PC-9 (cell line): ENCODE data around the gene LEP. TPM values are rescaled to one million over a fixed set of nuclear protein-coding genes. Genes with fewer than 3 reads are reported as not detected.

Experiments
- BruUV-seq: library from RNA; stranded (reverse); fragments of 400-500 nt; replicated peaks from 2 replicates; lab custom pipeline; 2021; lab: Mats Ljungman, UMichigan
- CTCF ChIA-PET: fragments of 300-600 bp; sonication (Branson Sonifier 250); formaldehyde crosslinking; loops from one replicate; lab custom pipeline; 2022; ENCODE audit warnings: antibody characterized with exemption; lab: Charles Lee
- POLR2A ChIA-PET: fragments of 300-600 bp; sonication (Branson Sonifier 250); formaldehyde crosslinking; loops from one replicate; lab custom pipeline; 2022; ENCODE audit warnings: antibody characterized with exemption; ENCODE audit not compliant: unreplicated experiment; lab: Charles Lee
- DNase-seq, 2 experiments: peaks; one replicate each; pipeline versions ENCODE4 v3.0.0 to v3.0.0-alpha.2; 2015 to 2022; ENCODE audit warnings: mixed read lengths in 1 of 2
- H2AFZ ChIP-seq: fragments of 200-600 bp; sonication (generic); 2 replicates; pipeline ENCODE4 v1.8.1; 2017; ENCODE audit warnings: antibody characterized with exemption
- H3F3A ChIP-seq: fragments of 200-600 bp; sonication (generic); 2 replicates; pipeline ENCODE4 v1.8.1; 2017; ENCODE audit warnings: antibody characterized with exemption, mild to moderate bottlenecking, low read depth; ENCODE audit not compliant: insufficient read depth
- H3K27ac ChIP-seq: fragments of 200-600 bp; sonication (generic); 2 replicates; pipeline ENCODE4 v1.6.1; 2016; ENCODE audit warnings: mixed run types
- H3K27me3 ChIP-seq: fragments of 200-600 bp; sonication (generic); 2 replicates; pipeline ENCODE4 v1.6.1; 2016; ENCODE audit warnings: low read depth, mixed run types; ENCODE audit not compliant: insufficient read depth
- H3K36me3 ChIP-seq: fragments of 200-600 bp; sonication (generic); 2 replicates; pipeline ENCODE4 v1.6.1; 2016; ENCODE audit warnings: low read depth, mixed run types
- H3K4me1 ChIP-seq: fragments of 200-600 bp; sonication (generic); replicated peaks from 2 replicates; pipeline ENCODE4 v1.6.1; 2016; ENCODE audit warnings: mixed run types; ENCODE audit not compliant: insufficient read depth
- H3K4me2 ChIP-seq: fragments of 200-600 bp; sonication (generic); 2 replicates; pipeline ENCODE4 v1.6.1; 2017; ENCODE audit warnings: mixed run types
- H3K4me3 ChIP-seq: fragments of 200-600 bp; sonication (generic); 2 replicates; pipeline ENCODE4 v1.6.1; 2016; ENCODE audit warnings: mixed run types
- H3K79me2 ChIP-seq: fragments of 200-600 bp; sonication (generic); 2 replicates; pipeline ENCODE4 v1.6.1; 2017; ENCODE audit warnings: low read depth, mixed run types
- H3K9me2 ChIP-seq: fragments of 200-600 bp; sonication (generic); 2 replicates; pipeline ENCODE4 v1.8.1; 2017; ENCODE audit warnings: mild to moderate bottlenecking; ENCODE audit not compliant: insufficient read depth
- H3K9me3 ChIP-seq: fragments of 200-600 bp; sonication (generic); 2 replicates; pipeline ENCODE4 v1.8.1; 2016; ENCODE audit warnings: low read depth; ENCODE audit not compliant: insufficient read depth
- H4K20me1 ChIP-seq: fragments of 200-600 bp; sonication (generic); 2 replicates; pipeline ENCODE4 v1.8.1; 2017; ENCODE audit not compliant: insufficient read depth
- EZH2 ChIP-seq: fragments of 200-600 bp; sonication (generic); IDR thresholded peaks from 2 replicates; pipeline ENCODE4 v1.8.0; 2017; ENCODE audit warnings: antibody characterized with exemption, low read depth
- intact Hi-C: fragments of 100-400 bp; cut with micrococcal nuclease; formaldehyde crosslinking; loops from one replicate; pipeline ENCODE4 v1.10.0; 2022; ENCODE audit not compliant: unreplicated experiment
- total RNA-seq: library from RNA; stranded (reverse); gene quantifications from 2 replicates; pipeline ENCODE4 v1.2.3, GENCODE V29; 2021
- TF ChIP-seq, protein P1 (sequence below): fragments of 200-600 bp; sonication (generic); conservative IDR thresholded peaks from 2 replicates; pipeline ENCODE4 v1.6.1; 2017; ENCODE audit warnings: mixed run types, antibody characterized with exemption, mild to moderate bottlenecking, moderate library complexity

The LEP gene
- total RNA-seq, 1 experiment from 2014 or later, result not detected

DNA sequence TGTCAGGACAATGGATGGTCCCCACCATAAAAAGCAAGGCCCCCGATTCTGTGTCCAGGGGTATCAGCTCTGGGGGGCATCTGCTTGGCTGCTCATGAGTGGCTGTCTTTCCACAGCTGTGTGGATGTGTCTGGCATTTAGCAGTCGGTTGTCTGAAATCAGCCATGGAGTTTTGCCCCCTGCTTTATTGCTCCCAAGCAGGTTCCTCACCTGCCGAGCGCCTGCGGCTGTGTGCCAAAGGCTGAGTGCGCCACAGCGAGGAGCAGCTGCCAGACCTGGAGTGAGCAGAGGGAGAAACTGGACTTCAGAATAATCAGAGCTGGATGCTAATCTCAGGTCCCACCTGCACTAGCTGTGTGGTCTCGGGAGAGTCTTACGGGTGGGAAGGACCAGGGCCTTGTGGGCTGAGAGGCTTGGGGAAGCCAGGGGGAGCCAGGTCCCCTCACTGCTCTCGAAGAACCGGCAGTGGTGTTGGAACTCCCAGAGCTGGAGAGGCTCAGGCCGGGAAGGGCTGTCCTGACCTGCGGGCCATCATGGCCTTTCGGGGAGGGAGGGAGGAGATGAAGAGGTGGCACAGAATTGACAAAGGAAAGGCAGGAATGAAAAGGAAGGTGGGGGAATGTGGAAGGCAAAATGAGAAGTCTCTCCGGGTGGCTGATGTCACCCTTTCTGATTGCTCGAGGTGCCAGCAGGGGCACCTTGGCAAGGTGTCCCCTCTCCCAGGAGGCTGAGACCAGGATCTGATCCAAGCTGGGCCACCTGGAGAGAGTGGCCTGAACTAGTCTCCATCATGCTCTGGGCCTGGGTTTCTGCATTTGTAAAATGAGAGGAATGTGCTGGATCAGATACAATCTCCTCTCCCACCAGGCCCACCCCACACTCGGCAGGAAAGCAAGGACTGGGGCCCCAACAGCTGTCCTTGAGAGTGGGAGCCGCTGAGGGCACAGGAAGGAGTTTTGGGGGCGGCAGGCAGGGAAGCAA is 30.2 kb upstream of the LEP start:
- H3K9me3 ChIP-seq, result no peaks in the 10 kb centered on the region
- intact Hi-C loops, result loop anchor here (1.0 kb wide), 1 partner anchor 111 kb away; no protein-coding TSS in a partner anchor
- TF ChIP-seq, protein P1, sequence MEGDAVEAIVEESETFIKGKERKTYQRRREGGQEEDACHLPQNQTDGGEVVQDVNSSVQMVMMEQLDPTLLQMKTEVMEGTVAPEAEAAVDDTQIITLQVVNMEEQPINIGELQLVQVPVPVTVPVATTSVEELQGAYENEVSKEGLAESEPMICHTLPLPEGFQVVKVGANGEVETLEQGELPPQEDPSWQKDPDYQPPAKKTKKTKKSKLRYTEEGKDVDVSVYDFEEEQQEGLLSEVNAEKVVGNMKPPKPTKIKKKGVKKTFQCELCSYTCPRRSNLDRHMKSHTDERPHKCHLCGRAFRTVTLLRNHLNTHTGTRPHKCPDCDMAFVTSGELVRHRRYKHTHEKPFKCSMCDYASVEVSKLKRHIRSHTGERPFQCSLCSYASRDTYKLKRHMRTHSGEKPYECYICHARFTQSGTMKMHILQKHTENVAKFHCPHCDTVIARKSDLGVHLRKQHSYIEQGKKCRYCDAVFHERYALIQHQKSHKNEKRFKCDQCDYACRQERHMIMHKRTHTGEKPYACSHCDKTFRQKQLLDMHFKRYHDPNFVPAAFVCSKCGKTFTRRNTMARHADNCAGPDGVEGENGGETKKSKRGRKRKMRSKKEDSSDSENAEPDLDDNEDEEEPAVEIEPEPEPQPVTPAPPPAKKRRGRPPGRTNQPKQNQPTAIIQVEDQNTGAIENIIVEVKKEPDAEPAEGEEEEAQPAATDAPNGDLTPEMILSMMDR, result no peak
- no peak for TF ChIP-seq EZH2
- H3K36me3 ChIP-seq, result no peaks in the 10 kb centered on the region
- no peaks in the 10 kb centered on the region for H3K4me1 ChIP-seq
- no peak overlapping the region for H3K27ac ChIP-seq
- DNase-seq, result no peak
- no peaks in the 10 kb centered on the region for H4K20me1 ChIP-seq
- H3K79me2 ChIP-seq, result no peaks in the 10 kb centered on the region
- H3K4me3 ChIP-seq, result no peak overlapping the region
- no peak overlapping the region for H3K4me2 ChIP-seq
- ChIA-PET POLR2A (interaction anchor here (0.6 kb wide), 1 partner anchor 1146 kb away, joined by 6 read pairs; no protein-coding TSS in a partner anchor), CTCF (interaction anchor here (0.6 kb wide), 1 partner anchor 109 kb away, joined by 6 read pairs; no protein-coding TSS in a partner anchor)
- no peaks in the 10 kb centered on the region for H3K9me2 ChIP-seq
- BruUV-seq, result no TSS peak
- no peaks in the 10 kb centered on the region for H3K27me3 ChIP-seq
- no peaks in the 10 kb centered on the region for H3F3A ChIP-seq
- no peak overlapping the region for H2AFZ ChIP-seq

DNA sequence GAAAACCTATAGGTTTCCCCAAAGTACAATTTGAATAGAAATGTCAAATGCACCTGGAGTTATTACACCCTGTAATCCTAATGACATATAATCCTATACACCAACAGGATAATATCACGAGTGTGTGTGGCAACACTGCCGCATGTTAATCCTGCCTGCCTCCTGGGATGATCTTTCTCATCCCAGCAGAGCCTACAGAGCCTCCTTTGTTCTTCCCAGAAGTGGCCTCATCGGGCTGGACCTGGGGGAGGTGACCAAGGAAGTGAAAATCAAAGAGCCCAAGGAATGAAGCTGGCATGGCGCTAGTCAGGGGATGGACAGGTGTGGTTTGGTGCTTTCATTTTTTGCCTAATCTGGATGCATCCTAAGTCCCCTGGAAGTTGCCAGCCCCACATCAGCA is 29.5 kb upstream of the LEP start:
- Histone ChIP-seq H3K4me1 (no peaks in the 10 kb centered on the region), H3K4me3 (no peak overlapping the region), H3F3A (no peaks in the 10 kb centered on the region), H3K27me3 (no peaks in the 10 kb centered on the region), H2AFZ (no peak overlapping the region), H4K20me1 (no peaks in the 10 kb centered on the region), H3K9me3 (no peaks in the 10 kb centered on the region), H3K4me2 (no peak overlapping the region), H3K27ac (no peak overlapping the region), H3K79me2 (no peaks in the 10 kb centered on the region), H3K9me2 (no peaks in the 10 kb centered on the region), H3K36me3 (no peaks in the 10 kb centered on the region)
- no TSS peak for BruUV-seq
- intact Hi-C loops, result no loop called here
- TF ChIP-seq EZH2, result no peak
- TF ChIP-seq, protein P1, result no peak
- DNase-seq, result no peak
- ChIA-PET POLR2A (no interaction called here), CTCF (interaction anchor here (0.6 kb wide), 2 partner anchors 84 to 504 kb away, joined by 13 read pairs; no protein-coding TSS in a partner anchor)

DNA sequence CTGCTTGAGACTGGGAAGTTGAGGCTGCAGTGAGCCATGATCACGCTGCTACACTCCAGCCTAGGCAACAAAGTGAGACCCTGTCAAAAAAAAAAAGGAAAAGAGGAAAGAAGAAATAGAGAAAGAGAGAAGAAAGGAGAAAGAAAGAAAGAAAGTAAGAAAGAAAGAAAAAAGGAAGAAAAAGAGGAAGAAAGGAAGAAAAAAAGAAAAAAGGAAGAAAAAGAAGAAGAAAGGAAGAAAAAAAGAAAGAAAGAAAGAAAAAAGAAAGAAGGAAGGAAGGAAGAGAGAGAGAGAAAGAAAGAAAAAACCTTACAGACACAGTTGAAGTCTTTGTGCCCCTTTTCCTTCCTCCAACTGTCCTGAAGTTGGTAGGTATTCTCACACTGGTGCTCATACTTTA is 26.6 kb upstream of the LEP start:
- no peaks in the 10 kb centered on the region for H3K9me2 ChIP-seq
- no peak overlapping the region for H3K4me2 ChIP-seq
- no peak overlapping the region for H3K4me3 ChIP-seq
- intact Hi-C loops, result no loop called here
- H2AFZ ChIP-seq, result no peak overlapping the region
- ChIA-PET CTCF (no interaction called here), POLR2A (interaction anchor here (0.6 kb wide), 1 partner anchor 560 kb away, joined by 3 read pairs; no protein-coding TSS in a partner anchor)
- TF ChIP-seq, protein P1, result no peak
- no peak for TF ChIP-seq EZH2
- no peaks in the 10 kb centered on the region for H3K9me3 ChIP-seq
- no peaks in the 10 kb centered on the region for H3K27me3 ChIP-seq
- H4K20me1 ChIP-seq, result no peaks in the 10 kb centered on the region
- H3K27ac ChIP-seq, result no peak overlapping the region
- peaks cover 9% of the 10 kb centered on the region for H3F3A ChIP-seq
- BruUV-seq, result no TSS peak
- DNase-seq, result no peak
- no peaks in the 10 kb centered on the region for H3K36me3 ChIP-seq
- no peaks in the 10 kb centered on the region for H3K4me1 ChIP-seq
- no peaks in the 10 kb centered on the region for H3K79me2 ChIP-seq
